ENCODE measurements around the gene CAPG.
"Not testable (repeated sequence)": the region's sequence is repeated elsewhere in the genome, so short reads cannot be mapped to it uniquely, and the experiment has no call there.

The CAPG gene, protein sequence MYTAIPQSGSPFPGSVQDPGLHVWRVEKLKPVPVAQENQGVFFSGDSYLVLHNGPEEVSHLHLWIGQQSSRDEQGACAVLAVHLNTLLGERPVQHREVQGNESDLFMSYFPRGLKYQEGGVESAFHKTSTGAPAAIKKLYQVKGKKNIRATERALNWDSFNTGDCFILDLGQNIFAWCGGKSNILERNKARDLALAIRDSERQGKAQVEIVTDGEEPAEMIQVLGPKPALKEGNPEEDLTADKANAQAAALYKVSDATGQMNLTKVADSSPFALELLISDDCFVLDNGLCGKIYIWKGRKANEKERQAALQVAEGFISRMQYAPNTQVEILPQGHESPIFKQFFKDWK

DNA sequence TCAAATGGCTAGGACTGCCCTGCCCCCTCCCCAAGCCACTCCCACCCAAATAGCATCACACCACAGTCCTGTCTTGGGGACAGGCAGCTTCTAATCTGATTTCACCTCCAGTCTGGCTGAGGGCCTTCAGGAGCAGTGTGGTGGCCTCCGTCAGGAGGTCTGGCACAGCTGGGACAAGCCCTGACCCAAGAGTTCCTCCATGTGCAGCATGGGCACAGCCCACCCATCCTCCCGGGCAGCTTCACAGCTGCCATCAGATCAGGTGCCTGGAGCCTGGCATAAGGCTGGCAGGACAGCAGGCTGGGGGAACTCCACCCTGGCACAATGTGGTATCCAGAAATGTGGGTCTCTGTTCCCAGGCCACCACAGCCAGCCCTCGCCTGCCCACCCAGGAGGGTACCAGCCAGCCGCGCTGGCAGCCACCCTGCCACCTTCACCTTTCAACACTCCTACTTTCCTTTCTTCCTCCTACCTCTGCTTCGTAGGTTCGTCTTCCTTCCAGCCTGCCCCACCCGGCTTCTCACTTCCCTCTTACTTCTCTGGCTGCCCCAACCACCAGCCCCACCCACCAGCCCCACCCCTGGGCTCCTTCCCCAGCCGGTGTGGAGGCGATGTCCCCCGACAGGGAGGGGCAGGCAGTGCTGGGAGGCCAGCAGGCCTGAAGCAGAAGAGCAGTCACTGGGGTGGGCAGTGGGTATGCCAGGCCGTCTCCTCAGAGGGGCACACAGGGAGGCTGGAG lies at the start of gene CAPG:
CAPG (minus strand) TSS at position 522 of the 739 bp plus-strand sequence. CDS start 8,221 bp downstream, outside the sequence.
- peak; percentile 63 for DNase-seq

DNA sequence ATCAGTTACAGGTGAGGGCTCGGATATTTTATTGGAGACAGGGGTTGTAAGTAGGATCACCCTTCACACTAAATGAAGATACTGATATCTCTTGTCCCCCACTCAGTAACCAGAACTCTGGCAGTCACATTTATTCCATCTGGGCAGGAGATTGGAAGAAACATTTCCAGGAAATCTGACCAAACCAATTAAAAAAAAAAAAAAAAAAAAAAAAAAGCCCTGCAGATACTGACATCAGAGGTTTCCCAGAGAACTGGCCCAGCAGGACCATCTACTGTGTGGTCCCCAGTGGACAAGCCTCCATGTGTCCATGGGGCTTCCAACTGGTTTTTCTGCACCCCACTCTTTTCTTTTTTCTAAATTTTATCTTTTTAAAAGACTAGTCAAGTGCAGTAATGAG lies 49.6 kb upstream of the CAPG start:
- no peak for DNase-seq

DNA sequence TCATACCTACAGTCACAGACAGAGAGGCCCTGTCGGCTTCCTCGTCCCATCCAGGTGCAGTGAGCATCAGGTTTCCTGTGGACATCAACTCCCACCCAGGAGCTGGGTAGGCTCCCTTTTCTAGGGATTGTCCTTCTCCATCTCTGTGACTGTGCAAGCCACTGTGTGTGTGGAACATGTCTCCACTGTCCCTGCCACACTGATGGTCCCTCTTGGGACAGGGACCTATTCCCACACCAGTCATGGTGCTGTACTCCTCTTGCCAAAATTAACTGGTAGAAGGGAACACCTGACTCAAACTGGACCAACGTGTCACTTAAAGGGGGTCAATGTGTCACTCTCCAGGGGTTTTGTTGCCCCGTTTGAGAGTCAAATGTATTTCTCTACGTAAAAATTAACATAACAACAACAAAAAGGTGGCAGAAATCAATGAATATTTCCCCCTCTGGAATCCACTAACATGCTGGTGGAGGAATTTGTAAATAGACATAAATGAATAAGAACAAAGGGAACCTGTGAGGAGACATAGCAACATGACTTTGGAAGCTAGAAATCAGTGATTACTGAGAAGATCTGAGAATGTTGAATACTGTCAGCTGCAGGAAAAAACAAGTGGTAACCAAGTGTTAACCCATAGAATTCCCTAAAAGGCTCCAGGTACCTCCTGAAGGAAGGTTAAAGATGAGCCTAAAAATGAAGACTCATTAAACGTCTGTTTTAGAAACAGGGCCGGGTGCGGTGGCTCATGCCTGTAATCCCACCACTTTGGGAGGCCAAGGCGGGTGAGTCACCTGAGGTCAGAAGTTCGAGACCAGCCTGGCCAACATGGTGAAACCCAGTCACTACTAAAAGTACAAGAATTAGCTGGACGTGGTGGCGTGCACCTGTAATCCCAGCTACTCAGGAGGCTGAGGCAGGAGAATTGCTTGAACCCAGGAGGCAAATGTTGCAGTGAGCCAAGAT lies 48.7 kb upstream of the CAPG start:
- no peak for DNase-seq

DNA sequence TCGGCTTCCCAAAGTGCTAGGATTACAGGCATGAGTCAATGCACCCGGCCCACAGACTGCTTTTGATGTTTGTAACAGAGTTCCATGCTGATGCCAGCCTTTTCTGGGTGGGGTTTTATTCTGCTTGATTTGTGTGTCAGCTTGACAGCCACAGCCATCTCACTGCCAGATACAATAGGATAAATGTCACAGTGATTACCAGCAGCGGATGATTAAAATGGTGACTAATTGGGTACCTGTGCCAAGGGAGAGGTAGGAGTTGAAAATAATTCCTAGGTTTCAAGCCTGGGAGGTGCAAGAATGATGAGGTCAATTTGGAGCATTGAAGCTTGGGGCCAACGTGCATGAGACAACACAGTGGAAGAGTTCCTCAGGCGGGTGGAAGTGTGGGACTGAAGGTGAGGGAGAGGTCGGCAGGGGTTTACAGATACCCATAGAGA lies 47.7 kb upstream of the CAPG start:
- no peak for DNase-seq

DNA sequence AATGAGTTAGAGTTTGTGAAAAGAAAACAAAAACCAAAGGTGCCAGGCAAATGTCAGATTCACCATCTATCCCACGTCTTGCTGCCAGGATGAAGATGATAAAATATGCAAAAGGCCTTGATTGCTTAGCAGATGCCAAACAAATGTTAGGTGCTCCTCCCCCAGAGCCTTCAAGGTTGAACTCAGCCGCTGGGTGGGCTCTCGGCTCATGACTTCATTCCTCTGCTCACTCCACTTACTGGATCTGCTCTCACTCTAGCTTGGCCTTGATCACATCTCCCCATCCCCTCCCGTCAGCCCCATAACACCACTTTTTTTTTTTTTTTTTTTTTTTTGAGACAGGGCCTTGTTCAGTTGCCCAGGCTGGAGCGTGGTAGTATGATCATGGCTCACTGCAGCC lies 46.9 kb upstream of the CAPG start:
- DNase-seq, result no peak

DNA sequence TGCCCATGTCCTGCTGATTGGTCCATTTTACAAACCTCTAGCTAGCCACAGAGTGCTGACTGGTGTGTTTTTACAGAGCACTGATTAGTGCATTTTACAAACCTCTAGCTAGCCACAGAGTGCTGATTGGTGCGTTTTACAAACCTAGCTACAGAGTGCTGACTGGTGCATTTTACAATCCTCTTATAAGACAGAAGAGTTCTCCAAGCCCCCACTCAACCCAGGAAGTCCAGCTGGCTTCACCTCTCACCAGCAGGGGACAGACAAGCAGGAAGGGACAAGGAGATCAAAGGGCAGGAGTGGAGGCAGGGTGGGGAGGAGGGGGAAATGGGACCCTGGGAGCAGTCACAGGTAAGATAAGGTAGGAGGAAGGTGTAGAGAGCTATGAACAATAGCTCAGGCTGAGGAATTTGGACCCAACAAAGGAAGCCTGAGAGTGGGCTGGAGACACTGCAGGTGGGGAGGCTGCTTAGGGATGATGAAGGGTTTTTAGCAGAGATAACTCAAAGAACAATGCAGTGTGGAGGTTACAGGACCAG lies 45.5 kb upstream of the CAPG start:
- DNase-seq, result no peak

DNA sequence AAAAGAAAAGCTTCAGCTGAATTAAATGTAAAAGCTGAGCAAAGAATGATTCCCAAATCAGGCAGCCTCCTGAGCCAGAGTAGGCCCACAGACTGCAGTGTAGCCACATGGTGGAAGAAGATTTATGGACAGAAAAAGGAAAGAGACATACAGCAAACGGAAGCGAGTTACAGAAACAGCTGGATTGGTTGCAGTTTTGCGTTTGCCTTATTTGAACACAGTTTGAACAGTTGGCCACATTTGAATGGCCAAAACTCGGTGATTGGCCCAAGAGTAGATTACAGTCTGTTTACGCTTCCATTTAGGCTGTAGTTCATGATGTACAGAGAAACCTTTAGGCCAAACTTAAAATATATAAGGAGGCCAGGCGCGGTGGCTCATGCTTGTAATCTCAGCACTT lies 43.4 kb upstream of the CAPG start:
- DNase-seq, result no peak

DNA sequence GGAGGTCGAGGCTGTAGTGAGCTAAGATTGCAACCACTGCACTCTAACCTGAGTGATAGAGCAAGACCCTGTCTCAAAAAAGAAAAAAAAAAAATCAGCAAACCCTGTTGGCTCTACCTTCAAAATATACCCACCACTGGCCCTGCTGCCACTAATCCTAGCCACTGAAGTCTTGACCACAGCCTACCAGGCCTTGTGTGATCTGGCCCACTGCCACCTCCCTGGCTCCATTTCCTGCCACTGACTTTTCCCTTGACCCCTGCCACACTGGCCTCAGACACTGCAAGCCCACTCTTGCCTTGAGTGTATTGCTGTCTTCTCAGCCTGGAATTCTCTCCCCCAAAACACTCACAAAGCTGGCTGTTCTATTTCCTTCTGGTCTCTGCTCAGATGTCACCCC lies 42.1 kb upstream of the CAPG start:
- DNase-seq, result no peak

DNA sequence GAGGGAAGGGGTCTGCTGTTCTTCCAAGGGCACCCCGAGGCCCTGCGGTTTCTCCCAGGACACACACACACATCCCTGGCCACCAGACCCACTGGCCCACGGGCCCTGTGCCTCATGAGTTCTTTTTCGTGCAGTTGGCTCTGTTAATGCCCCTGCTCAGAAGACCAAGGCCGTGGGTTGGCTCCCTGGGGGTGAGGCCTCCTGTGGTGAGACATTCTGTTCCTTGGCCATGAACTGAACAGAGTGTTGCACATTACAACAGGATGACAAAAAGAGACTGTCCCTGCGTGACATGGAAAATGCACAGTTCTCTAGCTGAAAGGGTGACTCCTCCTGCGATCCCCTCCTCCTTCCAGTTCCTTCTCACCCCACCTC lies 39.0 kb upstream of the CAPG start:
- no peak for DNase-seq

DNA sequence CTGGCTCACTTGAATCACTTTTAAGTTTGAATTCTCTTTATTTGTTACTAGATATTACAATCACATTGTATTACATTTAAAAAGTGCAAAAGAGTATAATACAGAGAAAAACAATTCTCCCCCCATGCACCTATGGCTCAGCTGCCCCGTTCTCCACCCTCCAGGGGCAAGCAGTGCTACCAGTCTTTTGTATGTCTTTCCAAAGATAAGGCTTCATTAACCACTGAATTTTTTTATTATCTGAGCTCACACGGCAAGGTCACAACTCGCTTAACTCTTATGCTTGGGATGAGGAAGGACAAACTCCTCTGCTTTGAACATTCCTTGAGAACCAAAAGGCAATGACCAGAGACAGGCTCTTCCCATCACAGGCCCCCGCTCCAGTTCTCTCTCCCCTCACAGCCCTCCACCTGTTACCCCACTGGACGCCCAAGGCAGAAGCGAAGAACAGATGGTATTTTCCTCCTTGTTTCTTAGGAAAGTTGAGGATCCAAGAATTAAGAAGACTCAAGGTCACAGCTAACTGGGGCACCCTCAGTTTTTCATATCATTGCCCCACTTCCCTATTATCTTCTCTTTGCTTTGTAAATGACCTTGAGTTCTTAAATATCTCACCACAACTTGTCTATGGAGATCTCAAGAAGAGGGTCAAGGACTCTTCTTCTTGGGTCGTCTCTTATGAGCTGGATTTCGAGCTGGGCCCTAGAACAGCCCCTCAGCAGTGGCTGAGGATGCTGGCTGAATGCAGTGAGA lies 38.5 kb upstream of the CAPG start:
- no peak for DNase-seq

DNA sequence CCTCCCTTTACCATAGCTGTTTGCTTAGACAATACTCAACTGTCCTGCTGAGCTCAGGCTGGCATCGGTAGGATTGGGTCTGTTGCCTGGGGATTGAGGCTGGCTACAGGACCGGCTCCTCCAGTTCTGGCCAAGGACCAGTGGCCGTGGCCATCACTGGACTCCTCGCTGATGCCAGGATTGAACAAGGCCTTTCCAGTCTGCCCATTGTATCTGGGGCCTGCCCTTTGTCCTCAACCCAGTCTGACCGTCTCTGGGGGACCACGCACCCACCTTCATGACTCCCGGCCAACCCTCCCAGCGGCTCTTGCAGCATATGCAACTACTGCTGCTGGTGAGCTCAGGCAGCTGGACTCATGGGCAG lies 37.0 kb upstream of the CAPG start:
- no peak for DNase-seq

DNA sequence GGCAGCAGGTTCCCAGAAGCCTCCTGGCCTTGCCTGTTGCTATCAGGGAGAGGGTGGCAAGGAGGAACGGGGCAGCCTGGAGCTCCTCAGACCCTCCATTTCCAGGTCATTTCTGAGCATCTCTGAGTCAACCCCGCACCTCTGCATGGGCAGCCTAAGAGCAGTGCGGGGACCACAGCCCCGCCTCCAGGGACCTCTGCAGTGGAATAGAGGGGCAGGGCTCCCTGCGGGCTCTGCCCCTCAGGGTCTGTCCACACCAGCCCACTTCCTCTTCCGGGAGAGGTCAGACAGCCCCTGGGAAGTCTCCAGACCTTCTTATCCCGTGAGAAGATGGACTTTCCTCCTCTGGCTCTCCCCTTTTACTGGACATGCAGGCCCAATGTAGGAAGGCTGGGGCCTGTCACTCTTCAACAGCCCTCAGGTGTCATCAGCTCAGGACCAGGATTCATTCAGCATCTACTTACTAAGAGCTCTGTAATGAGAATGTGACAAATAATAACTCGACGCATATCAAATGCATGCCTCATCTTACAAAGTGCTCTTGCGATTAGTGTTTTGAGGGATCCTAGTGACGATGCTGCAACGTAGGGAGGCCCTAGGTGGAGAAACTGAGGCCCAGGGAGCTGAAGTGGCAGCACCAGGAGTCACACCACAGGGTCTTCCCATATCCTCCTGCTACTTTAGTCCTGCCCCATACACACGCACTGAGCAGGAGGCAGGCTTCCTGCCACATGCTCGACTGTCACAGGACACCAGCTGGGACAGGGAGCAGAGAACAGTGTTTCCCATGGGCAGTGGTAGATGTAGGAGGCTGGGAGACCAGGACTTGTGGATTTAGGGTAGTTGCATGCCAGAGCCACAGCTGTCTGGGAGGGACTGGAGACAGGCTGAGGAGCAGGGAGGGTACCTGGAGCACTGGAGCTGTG lies 36.4 kb upstream of the CAPG start:
- no peak for DNase-seq

DNA sequence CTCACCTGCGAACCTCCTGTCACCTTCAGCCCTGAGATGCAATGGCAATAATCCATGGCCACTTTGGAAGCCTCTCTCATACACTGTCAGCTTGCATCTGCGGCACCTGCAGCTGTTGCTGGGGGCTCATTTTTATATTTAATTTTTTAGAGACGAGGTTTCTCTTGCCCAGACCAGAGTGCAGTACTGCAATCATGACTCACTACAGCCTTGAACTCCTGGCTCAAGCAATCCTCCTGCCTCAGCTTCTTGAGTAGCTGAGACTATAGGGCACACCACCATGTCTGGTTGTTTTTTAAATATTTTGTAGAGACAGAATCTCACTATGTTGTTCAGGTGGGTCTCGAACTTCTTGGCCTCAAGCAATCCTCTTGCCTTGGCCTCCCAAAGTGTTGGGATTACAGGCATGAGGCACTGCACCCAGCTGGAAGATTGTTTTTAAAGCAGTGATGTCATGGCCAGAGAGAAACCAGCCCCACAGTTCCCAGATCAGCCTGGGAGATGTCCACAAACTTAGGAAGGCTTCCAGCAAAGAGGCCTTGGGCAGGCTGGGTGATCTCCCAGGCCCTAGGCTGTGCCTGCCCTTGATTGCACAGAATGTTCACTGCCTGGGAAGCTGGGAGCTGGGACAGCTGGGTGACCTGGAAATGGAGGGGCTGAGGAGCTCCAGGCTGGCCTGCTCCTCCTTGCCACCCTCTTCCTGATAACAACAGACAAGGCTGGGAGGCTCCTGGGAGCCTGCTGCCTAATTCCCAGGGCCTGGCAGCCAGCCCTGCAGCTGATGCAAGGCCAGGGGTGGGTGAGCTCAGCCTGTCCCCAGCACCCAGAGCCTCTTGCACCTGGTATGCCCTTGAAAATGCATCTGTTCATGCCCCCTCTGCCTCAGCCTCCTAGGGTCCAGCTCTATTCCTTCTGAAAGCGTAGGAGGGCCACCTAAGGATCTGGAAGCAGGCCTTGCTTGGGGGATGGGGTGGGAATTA lies 35.4 kb upstream of the CAPG start:
- DNase-seq, result no peak

DNA sequence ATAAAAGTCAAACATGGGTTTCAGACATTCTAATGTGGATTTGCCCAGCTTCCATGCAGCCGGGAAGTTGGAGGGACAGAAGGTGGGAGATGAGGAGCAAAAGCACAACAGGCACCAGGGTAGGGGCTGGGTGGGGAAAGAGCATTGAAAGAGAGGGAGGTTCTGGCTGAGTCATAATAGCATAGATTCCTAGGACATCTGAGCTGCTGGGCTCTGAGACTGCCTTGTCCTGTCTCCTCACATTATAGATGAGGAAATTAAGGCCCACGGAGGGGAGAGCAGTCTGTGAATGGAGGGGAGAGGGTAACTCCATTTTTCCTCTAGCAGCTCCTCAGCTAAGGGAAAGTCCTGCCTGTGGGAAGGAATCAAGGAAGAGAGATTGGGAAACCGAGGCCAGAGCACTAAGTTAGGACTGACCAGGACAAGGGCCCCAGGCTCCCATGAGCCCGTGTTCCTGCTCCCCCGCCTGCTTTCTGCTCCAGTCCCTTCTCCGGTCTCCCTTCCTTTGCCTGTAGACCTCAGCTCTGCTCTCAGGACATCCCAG lies 34.5 kb upstream of the CAPG start:
- no peak for DNase-seq

DNA sequence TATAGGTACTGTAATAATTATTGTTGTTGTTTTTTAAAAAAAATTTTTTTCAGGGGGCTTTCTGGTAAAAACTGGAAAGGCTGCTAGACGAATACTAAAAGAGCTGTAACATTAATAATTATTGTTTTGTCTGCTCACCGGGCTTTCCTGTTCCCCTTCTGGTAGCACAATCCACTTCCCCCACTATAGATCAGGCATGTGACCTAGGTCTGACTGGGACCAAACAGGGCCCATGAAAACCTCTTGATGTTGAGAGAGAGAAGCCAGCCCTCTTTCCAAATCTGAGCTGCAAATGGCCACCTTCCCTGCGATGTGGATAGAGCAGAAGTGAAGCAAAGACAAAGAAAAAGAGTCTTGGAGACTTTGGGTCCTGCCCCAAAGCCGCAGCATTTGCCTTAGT lies 31.7 kb upstream of the CAPG start:
- DNase-seq, result no peak

DNA sequence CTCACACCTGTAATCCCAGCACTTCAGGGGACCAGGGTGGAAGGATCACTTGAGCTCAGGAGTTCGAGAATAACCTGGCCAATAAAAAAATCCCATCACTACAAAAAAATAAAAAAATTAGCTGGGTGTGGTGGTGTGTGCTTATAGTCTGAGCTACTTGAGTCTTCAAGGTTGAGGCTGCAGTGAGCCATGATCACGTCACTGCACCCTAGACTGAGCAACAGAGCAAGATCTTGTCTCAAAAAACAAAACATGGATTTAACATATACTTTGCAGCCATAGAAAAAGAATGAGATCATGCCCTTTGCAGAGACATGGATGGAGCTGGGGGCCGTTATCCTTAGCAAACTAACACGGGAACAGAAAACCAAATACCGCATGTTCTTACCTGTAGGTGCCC lies 30.6 kb upstream of the CAPG start:
- no peak for DNase-seq

DNA sequence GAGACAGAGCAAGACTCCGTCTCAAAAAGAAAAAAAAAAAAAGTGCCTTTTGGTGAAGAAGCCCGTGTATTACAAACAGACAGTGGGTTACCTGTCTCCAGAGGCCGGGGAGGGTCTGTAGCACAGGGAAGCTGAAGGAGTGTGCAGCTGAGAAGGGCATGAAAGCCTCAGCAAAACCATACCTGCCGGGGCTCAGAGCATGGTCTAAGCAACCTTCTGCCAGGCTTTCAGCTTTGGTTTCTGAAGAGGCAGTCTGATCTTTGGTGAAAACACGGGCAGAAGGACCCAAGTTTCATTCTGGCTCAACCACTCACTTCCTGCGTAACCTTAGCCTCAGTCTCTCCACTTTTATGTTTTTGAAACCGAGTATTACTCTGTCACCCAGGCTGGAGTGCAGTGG lies 29.8 kb upstream of the CAPG start:
- DNase-seq, result peak; percentile 80

DNA sequence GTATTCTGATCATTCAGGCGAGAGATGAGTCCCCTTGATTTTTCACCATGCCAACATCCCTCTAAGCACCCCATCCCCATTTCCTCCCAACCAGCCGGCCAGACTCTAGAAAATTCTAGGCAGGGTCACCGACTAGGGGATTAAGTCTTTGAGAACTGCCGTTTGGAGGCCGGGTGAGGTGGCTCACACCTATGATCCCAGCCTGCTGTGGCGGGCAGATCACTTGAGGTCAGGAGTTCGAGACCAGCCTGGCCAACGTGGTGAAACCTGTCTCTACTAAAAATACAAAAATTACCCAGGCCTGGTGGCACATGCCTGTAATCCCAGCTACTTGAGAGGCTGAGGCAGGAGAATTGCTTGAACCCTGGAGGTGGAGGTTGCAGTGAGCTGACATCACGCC lies 29.4 kb upstream of the CAPG start:
- DNase-seq, result not testable (repeated sequence)

DNA sequence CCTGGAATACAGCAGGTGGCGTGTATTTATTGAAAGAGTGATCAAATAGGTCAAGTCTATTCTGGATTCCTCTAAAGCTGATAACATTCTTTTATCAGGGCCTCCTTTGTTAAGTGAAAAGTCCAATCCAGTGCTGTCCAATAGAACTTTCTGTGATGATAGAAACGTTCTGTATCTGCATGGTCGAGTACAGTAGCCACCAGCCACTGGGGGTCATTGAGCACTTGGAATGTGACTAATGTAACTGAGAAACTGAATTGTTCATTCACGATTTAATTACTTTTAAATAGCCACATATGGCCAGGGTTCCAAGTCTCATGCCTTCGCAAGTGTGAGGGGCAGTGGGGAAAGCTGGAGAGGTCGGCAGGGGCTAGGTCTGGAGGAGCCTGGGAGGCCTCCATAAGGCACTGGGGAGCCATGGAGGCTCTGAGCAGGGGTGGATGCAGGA lies 28.9 kb upstream of the CAPG start:
- DNase-seq, result no peak
